Naive B cell (primary cell): ENCODE results near the gene CPZ. TPM values are rescaled to one million over a fixed set of nuclear protein-coding genes. Genes with fewer than 3 reads are reported as not detected.

Source experiments
- ATAC-seq, 2 donors: fragments of 150-1000 bp; cut with Tn5 transposase; 2 replicates each; pipeline ENCODE4 v1.10.0; 2021; ENCODE audit warnings: low read depth in 2 of 2, mild to moderate bottlenecking in 2 of 2, moderate library complexity in 2 of 2
- DNase-seq: peaks from one replicate; pipeline ENCODE4 v3.0.0; 2022
- H3K27ac Mint-ChIP-seq, 6 donors: one replicate each; pipeline ENCODE4 v1.8.0; 2020 to 2022; ENCODE audit warnings: mild to moderate bottlenecking in 6 of 6, mixed read lengths in 6 of 6, moderate library complexity in 5 of 6, inconsistent platforms in 2 of 6
- H3K27me3 Mint-ChIP-seq, 3 donors: one replicate each; pipeline ENCODE4 v1.8.0; 2021 to 2022; ENCODE audit warnings: mixed read lengths in 3 of 3, mild to moderate bottlenecking in 1 of 3
- H3K36me3 Mint-ChIP-seq, 2 donors: one replicate each; pipeline ENCODE4 v1.8.0; 2020 to 2022; ENCODE audit warnings: mixed read lengths in 2 of 2, inconsistent platforms in 1 of 2, mild to moderate bottlenecking in 1 of 2
- H3K4me1 Mint-ChIP-seq, 3 donors: one replicate each; pipeline ENCODE4 v1.8.0; 2020 to 2022; ENCODE audit warnings: mixed read lengths in 3 of 3, inconsistent platforms in 1 of 3, mild to moderate bottlenecking in 1 of 3, moderate library complexity in 1 of 3
- H3K4me3 Mint-ChIP-seq, 8 donors: one replicate each; pipeline ENCODE4 v1.8.0; 2020 to 2022; ENCODE audit warnings: mild to moderate bottlenecking in 8 of 8, mixed read lengths in 8 of 8, moderate library complexity in 8 of 8, inconsistent platforms in 2 of 8
- H3K9me3 Mint-ChIP-seq, 7 donors: one replicate each; pipeline ENCODE4 v1.8.0; 2020 to 2022; ENCODE audit warnings: mixed read lengths in 7 of 7, mild to moderate bottlenecking in 5 of 7, inconsistent platforms in 2 of 7, moderate library complexity in 1 of 7
- polyA plus RNA-seq, 6 donors: library from polyadenylated mRNA; unstranded; fragments of 300-500 nt; fragmentation: Illumina TruSeq; gene quantifications; one replicate each; pipeline ENCODE4 v1.2.3, GENCODE V29; 2021; ENCODE audit warnings: low read depth in 6 of 6

Gene CPZ
- polyA plus RNA-seq, 6 donors from 2014 or later, result not detected

GRCh38 chr4:8662776-8663175 lies 70.2 kb downstream of the CPZ start:
- no peak overlapping the region for H3K4me3 Mint-ChIP-seq
- peaks cover 0 to 4% (median 0%) of the 10 kb centered on the region in 7 donors for H3K9me3 Mint-ChIP-seq
- H3K27me3 Mint-ChIP-seq, result peaks cover 4 to 11% (median 8%) of the 10 kb centered on the region in 3 donors
- no peaks in the 10 kb centered on the region for H3K4me1 Mint-ChIP-seq
- H3K36me3 Mint-ChIP-seq, result no peaks in the 10 kb centered on the region
- DNase-seq (no peak), ATAC-seq (no peak)
- no peak overlapping the region for H3K27ac Mint-ChIP-seq

DNA sequence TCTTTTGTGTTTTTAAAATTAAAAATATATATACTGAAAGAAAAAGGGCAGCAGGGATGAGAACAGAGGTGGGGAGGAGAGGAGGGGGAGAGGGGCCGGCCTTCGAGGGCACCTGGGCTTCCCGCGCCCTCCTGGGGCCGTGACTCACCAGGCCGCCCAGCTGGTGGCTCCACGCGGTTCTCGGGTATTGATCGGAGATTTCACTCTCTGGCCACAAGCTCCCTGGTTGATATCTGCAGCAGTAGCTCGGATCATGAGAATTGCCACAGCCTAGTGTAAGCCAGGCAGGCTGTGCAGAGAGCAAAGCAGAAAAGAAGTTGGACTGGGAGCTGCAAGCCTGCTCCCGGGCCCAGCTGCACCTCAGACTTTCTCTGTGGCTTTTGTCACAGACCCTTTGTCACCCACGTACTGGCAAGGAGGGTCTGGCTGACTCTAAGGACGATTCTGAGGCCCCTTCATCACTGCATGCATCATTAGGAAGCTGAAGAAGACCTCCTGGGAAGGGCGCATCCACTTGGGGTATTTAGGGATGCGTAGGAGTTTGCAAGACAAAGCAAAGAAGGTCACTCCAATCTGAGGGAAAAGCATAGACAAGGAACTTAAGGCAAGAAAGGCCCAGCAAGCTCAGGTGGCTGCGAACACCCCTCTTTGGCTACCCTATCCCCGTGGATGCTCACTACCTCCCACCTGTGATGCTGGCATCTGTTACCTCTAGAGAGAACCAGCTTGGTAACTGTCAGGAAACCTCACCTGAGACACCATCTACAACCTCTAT lies 71.7 kb downstream of the CPZ start:
- Mint-ChIP-seq H3K4me1 (no peaks in the 10 kb centered on the region), H3K9me3 (peaks cover 0 to 4% (median 3%) of the 10 kb centered on the region in 7 donors), H3K27me3 (peaks cover 7 to 17% (median 8%) of the 10 kb centered on the region in 3 donors), H3K36me3 (no peaks in the 10 kb centered on the region), H3K4me3 (peak overlapping the region in 1 of 8 donors; percentile 42), H3K27ac (no peak overlapping the region)
- ATAC-seq, result no peak
- DNase-seq, result no peak

DNA sequence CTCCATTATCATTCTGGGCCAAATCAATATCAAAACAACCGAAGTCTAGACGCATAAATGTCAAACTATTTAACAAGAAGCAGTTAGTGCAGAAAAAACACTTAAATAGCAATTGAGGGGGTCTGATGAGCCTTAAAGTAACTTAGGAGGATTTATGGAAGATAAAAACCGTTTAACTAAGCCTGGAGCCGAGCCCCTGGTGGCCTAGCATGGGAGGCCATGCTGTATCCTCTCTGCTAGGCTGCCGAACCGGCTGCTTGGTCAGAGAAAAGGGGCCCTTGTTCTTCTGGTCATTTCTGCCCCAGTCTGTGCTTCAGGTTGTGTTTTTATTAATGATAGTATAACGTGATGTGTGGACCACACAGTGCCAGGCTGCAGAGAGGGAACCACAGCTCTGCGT lies 72.4 kb downstream of the CPZ start:
- H3K4me3 Mint-ChIP-seq, result no peak overlapping the region
- no peaks in the 10 kb centered on the region for H3K4me1 Mint-ChIP-seq
- H3K27ac Mint-ChIP-seq, result no peak overlapping the region
- H3K36me3 Mint-ChIP-seq, result no peaks in the 10 kb centered on the region
- H3K27me3 Mint-ChIP-seq, result peaks cover 7 to 17% (median 8%) of the 10 kb centered on the region in 3 donors
- ATAC-seq, result no peak
- peaks cover 0 to 5% (median 3%) of the 10 kb centered on the region in 7 donors for H3K9me3 Mint-ChIP-seq
- DNase-seq, result no peak

DNA sequence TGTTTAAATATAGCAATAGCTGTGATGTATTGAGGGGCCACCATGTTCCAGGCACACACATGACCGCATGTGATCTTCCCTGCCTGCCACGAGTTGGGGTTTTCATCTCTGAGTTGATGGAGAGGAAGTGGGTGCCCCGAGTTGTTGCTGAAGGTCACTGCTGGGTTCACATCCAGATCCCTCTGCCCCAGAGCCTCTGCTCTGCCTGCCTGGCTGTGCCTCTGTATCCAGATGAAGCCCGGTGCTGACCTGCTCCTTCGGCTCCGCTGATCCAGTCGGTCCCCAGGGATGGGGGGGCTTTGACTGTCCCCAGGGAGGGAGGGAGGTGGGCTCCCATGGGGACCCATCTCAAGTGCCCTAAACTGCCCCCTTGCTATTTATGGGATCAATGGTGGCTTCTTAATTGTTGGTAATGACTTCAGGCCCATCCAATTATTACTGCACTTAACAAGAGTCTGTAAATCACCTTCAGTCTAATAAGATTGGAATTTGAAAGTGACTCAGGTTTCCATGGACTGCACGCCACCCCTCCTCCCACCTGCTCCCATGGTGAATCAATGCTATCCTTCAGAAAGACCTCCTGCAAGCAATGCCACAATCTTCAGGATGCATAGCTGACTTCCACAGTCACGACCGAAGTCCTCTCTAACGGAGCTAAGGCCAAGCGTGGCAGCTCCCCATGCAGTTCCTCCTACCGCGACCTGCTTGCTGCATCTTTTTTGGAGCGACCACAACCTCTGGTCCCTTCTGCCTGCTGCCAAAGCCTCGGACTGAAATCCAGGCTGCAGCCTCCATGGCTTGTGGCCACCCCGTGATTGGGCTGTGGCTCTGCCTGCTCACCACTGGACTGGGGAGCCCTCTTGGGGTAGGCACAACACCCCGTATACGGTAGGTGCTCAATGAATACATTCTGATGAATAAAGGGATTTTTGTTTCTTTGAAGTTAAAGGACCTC lies 73.1 kb downstream of the CPZ start:
- no peak overlapping the region for H3K27ac Mint-ChIP-seq
- H3K27me3 Mint-ChIP-seq, result peaks cover 3 to 14% (median 7%) of the 10 kb centered on the region in 3 donors
- H3K36me3 Mint-ChIP-seq, result no peaks in the 10 kb centered on the region
- H3K4me1 Mint-ChIP-seq, result no peaks in the 10 kb centered on the region
- DNase-seq (no peak), ATAC-seq (no peak)
- H3K9me3 Mint-ChIP-seq, result peaks cover 0 to 5% (median 3%) of the 10 kb centered on the region in 7 donors
- H3K4me3 Mint-ChIP-seq, result no peak overlapping the region

GRCh38 chr4:8666581-8666980 lies 74.0 kb downstream of the CPZ start:
- no peak overlapping the region for H3K4me3 Mint-ChIP-seq
- H3K36me3 Mint-ChIP-seq, result no peaks in the 10 kb centered on the region
- H3K27me3 Mint-ChIP-seq, result peaks cover 2 to 15% (median 12%) of the 10 kb centered on the region in 3 donors
- H3K27ac Mint-ChIP-seq, result no peak overlapping the region
- no peaks in the 10 kb centered on the region for H3K4me1 Mint-ChIP-seq
- H3K9me3 Mint-ChIP-seq, result peaks cover 0 to 5% (median 3%) of the 10 kb centered on the region in 7 donors
- DNase-seq (no peak), ATAC-seq (no peak)

Other genes starting within 250 kb of the CPZ start
- gene ACOX3, start 152.0 kb upstream of the CPZ start, polyA plus RNA-seq, result 10 to 100 TPM; 10.1 to 17.1 (median 14.7) TPM
- 10 to 100 TPM in 4 of 6 donors, 1 to 10 TPM in 2; 3.0 to 17.0 (median 13.2) TPM for gene TRMT44, start 152.0 kb upstream of the CPZ start, polyA plus RNA-seq
- not detected for gene GPR78, start 12.4 kb upstream of the CPZ start, polyA plus RNA-seq